Transverse colon (tissue), 4 donors: ENCODE results near the gene DIO3. TPM values are rescaled to one million over a fixed set of nuclear protein-coding genes. Genes with fewer than 3 reads are reported as not detected.

ENCODE experiments used
- DNase-seq: peaks from one replicate; pipeline ENCODE4 v3.0.0-alpha.2; 2019
- H3K27ac ChIP-seq, 4 donors: fragments of 200-600 bp; sonication (generic); 2 replicates each; pipeline ENCODE4 v1.5.1; 2016 to 2018; ENCODE audit warnings: inconsistent platforms in 4 of 4
- H3K27me3 ChIP-seq: fragments of 200-600 bp; sonication (generic); 2 replicates; pipeline ENCODE4 v1.5.1; 2017; ENCODE audit warnings: inconsistent platforms
- H3K36me3 ChIP-seq, 4 donors: fragments of 200-600 bp; sonication (generic); 2 replicates each; pipeline ENCODE4 v1.5.1; 2017 to 2019; ENCODE audit warnings: inconsistent platforms in 4 of 4
- H3K4me1 ChIP-seq, 4 donors: fragments of 200-600 bp; sonication (generic); 2 replicates each; pipeline ENCODE4 v1.5.1; 2017 to 2020; ENCODE audit warnings: inconsistent platforms in 4 of 4
- H3K4me3 ChIP-seq, 4 donors: fragments of 200-600 bp; sonication (generic); 1 replicate in 1 of 4; 2 replicates in 3 of 4; pipeline versions ENCODE4 v1.5.1 to v1.6.1; 2017 to 2019; ENCODE audit warnings: inconsistent platforms in 4 of 4
- H3K9me3 ChIP-seq, 2 donors: fragments of 200-600 bp; sonication (generic); 2 replicates each; pipeline ENCODE4 v1.5.1; 2017 to 2019; ENCODE audit warnings: inconsistent platforms in 2 of 2
- CTCF ChIP-seq, 5 experiments: fragments of 200-600 bp in 3 of 5; fragments of 450-650 bp in 2 of 5; sonication (generic) in 3 of 5; IDR thresholded peaks; 1 replicate in 2 of 5; 2 replicates in 3 of 5; pipeline ENCODE4 v1.5.1; 2016 to 2017; ENCODE audit warnings: antibody characterized with exemption in 5 of 5, inconsistent platforms in 3 of 5, mild to moderate bottlenecking in 2 of 5, moderate library complexity in 1 of 5
- EP300 ChIP-seq: sonication (generic); formaldehyde crosslinking; IDR thresholded peaks from one replicate; pipeline ENCODE4 v1.6.1; 2017; ENCODE audit warnings: antibody characterized with exemption, low read depth
- POLR2A ChIP-seq: fragments of 450-650 bp; IDR thresholded peaks from one replicate; pipeline ENCODE4 v1.6.1; 2016; ENCODE audit warnings: antibody characterized with exemption, mild to moderate bottlenecking, moderate library complexity
- POLR2AphosphoS5 ChIP-seq, 3 donors: sonication (generic); formaldehyde crosslinking; IDR thresholded peaks; one replicate each; pipeline ENCODE4 v1.6.1; 2016; ENCODE audit warnings: antibody characterized with exemption in 3 of 3
- WGBS, 2 donors: methylation state at CpG; one replicate each; pipeline ENCODE4 v1.1.5; 2018; ENCODE audit warnings: low coverage in 1 of 2; 5-methylcytosine and 5-hydroxymethylcytosine counted together
- in situ Hi-C, 4 donors: fragments of 200-750 bp; cut with MboI; loops; one replicate each; pipeline versions ENCODE4 v1.15.0 to v1.15.1; 2017; ENCODE audit warnings: low sequenced_read_pairs in 3 of 4, low pct_ligation_motif_present in 1 of 4, low pct_unique_long_range_greater_than_20kb in 1 of 4
- intact Hi-C: fragments of 100-400 bp; cut with DNase I; formaldehyde crosslinking; loops from one replicate; pipeline ENCODE4 v1.15.1; 2023; ENCODE audit warnings: low total_unique reads
- total RNA-seq, 4 donors: library from RNA; depleted of rRNA; stranded (reverse); fragments of >200 nt; gene quantifications; one replicate each; pipeline ENCODE4 v1.1.0, GENCODE V29; 2016

Gene DIO3
- total RNA-seq, 4 donors from 2014 or later: 1.2 to 2.9 (median 1.4) TPM; not detected in 1

GRCh38 chr14:101591582-101591981, 30.3 kb downstream of the DIO3 start:
- Histone ChIP-seq H3K36me3 (no peaks in the 10 kb centered on the region), H3K27me3 (no peaks in the 10 kb centered on the region), H3K4me3 (no peak overlapping the region), H3K4me1 (peaks cover 0 to 4% (median 0%) of the 10 kb centered on the region in 4 donors), H3K9me3 (no peaks in the 10 kb centered on the region), H3K27ac (no peak overlapping the region)
- intact Hi-C loops: no loop called here
- TF ChIP-seq EP300: no peak
- no peak for TF ChIP-seq CTCF (IDR thresholded peaks at IDR 0.05)
- TF ChIP-seq POLR2AphosphoS5 (IDR thresholded peaks at IDR 0.05): no peak
- no peak for TF ChIP-seq POLR2A
- WGBS, 2 donors: 80% methylated on average over 5 of the region's 5 CpGs; no CpG with 5 or more reads in 1 of the 2 donors
- in situ Hi-C loops: no loop called here
- no peak for DNase-seq

- Histone ChIP-seq H3K9me3 (no peaks in the 10 kb centered on the region), H3K27ac (no peak overlapping the region), H3K4me3 (no peak overlapping the region), H3K4me1 (peaks cover 0 to 5% (median 0%) of the 10 kb centered on the region in 4 donors), H3K27me3 (no peaks in the 10 kb centered on the region), H3K36me3 (no peaks in the 10 kb centered on the region)
- intact Hi-C loops (no loop called here), in situ Hi-C loops (no loop called here)
- 91% methylated on average over 7 of the region's 7 CpGs; no CpG with 5 or more reads in 1 of the 2 donors for WGBS, 2 donors
- DNase-seq: no peak
- no peak for TF ChIP-seq CTCF (IDR thresholded peaks at IDR 0.05)
- TF ChIP-seq POLR2AphosphoS5 (IDR thresholded peaks at IDR 0.05): no peak
- no peak for TF ChIP-seq EP300
- TF ChIP-seq POLR2A: no peak
These were observed 32.3 kb downstream of the DIO3 start for GRCh38 chr14:101593411-101594238.

- no peak overlapping the region for H3K4me3 ChIP-seq
- H3K36me3 ChIP-seq: no peaks in the 10 kb centered on the region
- H3K4me1 ChIP-seq: peaks cover 0 to 5% (median 0%) of the 10 kb centered on the region in 4 donors
- in situ Hi-C loops (no loop called here), intact Hi-C loops (no loop called here)
- TF ChIP-seq CTCF (IDR thresholded peaks at IDR 0.05): no peak
- TF ChIP-seq EP300: no peak
- no peak for TF ChIP-seq POLR2A
- TF ChIP-seq POLR2AphosphoS5 (IDR thresholded peaks at IDR 0.05): no peak
- no peak for DNase-seq
- no peak overlapping the region for H3K27ac ChIP-seq
- no peaks in the 10 kb centered on the region for H3K9me3 ChIP-seq
- no peaks in the 10 kb centered on the region for H3K27me3 ChIP-seq
- WGBS, 2 donors: 90 to 95% methylated on average over 2 to 9 of the region's 9 CpGs
These were observed 33.3 kb downstream of the DIO3 start for GRCh38 chr14:101594511-101595148.

GRCh38 chr14:101595349-101595748, 34.1 kb downstream of the DIO3 start:
- H3K27me3 ChIP-seq: no peaks in the 10 kb centered on the region
- H3K4me3 ChIP-seq: no peak overlapping the region
- in situ Hi-C loops (no loop called here), intact Hi-C loops (no loop called here)
- peaks cover 0 to 5% (median 0%) of the 10 kb centered on the region in 4 donors for H3K4me1 ChIP-seq
- 82% methylated on average over 4 of the region's 4 CpGs; no CpG with 5 or more reads in 1 of the 2 donors for WGBS, 2 donors
- H3K27ac ChIP-seq: no peak overlapping the region
- TF ChIP-seq POLR2AphosphoS5 (IDR thresholded peaks at IDR 0.05) (no peak), EP300 (no peak), CTCF (IDR thresholded peaks at IDR 0.05) (no peak), POLR2A (no peak)
- H3K9me3 ChIP-seq: no peaks in the 10 kb centered on the region
- no peak for DNase-seq
- no peaks in the 10 kb centered on the region for H3K36me3 ChIP-seq
